ENCODE measurements around the gene IQGAP1.
"Not testable (repeated sequence)": the region's sequence is repeated elsewhere in the genome, so short reads cannot be mapped to it uniquely, and the experiment has no call there.

The IQGAP1 gene

DNA sequence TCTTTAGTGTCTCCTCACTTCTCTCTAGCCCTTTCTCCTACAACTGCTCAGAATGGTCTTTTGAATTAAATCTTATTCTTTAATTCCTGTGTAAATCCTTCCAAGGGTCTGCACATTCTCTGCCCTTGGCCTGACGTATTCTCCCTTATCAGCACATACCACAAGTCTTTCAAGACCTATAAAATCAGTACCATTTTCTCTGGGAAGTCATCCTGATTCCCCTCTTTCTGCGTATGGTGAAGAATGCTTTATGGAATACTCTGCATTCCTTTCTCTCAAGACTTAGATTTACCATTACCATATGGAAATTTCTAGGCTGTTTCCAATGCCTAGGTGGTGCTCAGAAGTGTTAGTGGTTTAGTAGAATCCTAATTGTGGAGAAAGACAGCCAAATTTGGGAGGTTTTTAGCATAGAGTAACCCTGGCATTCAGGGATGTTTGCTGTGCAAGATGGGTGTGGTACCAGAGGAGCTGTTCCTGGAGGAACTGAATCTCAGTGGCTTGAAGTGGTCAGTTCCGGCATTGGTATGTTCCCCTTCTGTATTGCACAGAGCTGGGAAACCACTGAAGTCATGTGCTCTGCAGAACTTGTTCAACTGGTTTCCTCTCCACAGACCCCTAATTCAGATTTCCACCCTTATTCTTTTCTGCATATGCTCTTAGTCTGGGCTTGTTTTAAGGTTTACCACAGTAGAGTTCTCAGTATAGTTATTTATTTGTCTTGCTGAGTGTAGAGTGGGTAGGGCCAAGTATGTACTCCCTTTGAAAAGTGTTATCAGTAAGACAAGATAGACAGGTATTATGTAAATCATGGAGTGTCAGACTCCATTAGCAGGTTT is 24.5 kb downstream of the IQGAP1 start:
- WGBS (ENCODE audit: insufficient coverage), result 20% methylated on average over 2 of the region's 3 CpGs
- peak; percentile 38 to 81 (median 75) for DNase-seq
- ChIA-PET POLR2A (interaction anchor here (1.0 kb wide), 1 partner anchor 20 kb away, joined by 3 read pairs; no protein-coding TSS in a partner anchor), CTCF (interaction anchor here (1.0 to 1.4 kb wide), 3 partner anchors 8 to 69 kb away, joined by 3 to 6 read pairs (median 4); no protein-coding TSS in a partner anchor)
- peaks cover 10 to 37% (median 17%) of the 10 kb centered on the region in 4 experiments for H3K4me1 ChIP-seq (ENCODE audit: control extremely low read depth in 1 of 4, control insufficient read depth in 4 of 4, insufficient read depth in 4 of 4, low read length in 3 of 4)
- H3K27ac ChIP-seq (ENCODE audit: insufficient read depth in 1 of 2, low read depth in 1 of 2, low read length in 2 of 2, poor library complexity in 1 of 2, severe bottlenecking in 2 of 2), result no peak overlapping the region
- peak overlapping the region in 2 of 7 experiments; percentile 5 to 11 for H3K4me3 ChIP-seq (ENCODE audit: control insufficient read depth in 1 of 7, extremely low read depth in 1 of 7, insufficient read depth in 4 of 7, low read depth in 2 of 7, low read length in 6 of 7)
- peaks cover 0 to 3% (median 1%) of the 10 kb centered on the region in 4 experiments for H3K36me3 ChIP-seq (ENCODE audit: control insufficient read depth in 4 of 4, insufficient read depth in 4 of 4, low read length in 3 of 4)
- H3K27me3 ChIP-seq (replicated peaks in 2 of 5; ENCODE audit: control insufficient read depth in 4 of 5, insufficient read depth in 5 of 5, low read length in 4 of 5), result peaks cover 0 to 59% (median 22%) of the 10 kb centered on the region in 5 experiments
- peaks cover 0 to 4% (median 2%) of the 10 kb centered on the region in 5 experiments for H3K9me3 ChIP-seq (ENCODE audit: control extremely low read depth in 1 of 5, control insufficient read depth in 4 of 5, insufficient read depth in 2 of 5, low read depth in 1 of 5, low read length in 4 of 5)

DNA sequence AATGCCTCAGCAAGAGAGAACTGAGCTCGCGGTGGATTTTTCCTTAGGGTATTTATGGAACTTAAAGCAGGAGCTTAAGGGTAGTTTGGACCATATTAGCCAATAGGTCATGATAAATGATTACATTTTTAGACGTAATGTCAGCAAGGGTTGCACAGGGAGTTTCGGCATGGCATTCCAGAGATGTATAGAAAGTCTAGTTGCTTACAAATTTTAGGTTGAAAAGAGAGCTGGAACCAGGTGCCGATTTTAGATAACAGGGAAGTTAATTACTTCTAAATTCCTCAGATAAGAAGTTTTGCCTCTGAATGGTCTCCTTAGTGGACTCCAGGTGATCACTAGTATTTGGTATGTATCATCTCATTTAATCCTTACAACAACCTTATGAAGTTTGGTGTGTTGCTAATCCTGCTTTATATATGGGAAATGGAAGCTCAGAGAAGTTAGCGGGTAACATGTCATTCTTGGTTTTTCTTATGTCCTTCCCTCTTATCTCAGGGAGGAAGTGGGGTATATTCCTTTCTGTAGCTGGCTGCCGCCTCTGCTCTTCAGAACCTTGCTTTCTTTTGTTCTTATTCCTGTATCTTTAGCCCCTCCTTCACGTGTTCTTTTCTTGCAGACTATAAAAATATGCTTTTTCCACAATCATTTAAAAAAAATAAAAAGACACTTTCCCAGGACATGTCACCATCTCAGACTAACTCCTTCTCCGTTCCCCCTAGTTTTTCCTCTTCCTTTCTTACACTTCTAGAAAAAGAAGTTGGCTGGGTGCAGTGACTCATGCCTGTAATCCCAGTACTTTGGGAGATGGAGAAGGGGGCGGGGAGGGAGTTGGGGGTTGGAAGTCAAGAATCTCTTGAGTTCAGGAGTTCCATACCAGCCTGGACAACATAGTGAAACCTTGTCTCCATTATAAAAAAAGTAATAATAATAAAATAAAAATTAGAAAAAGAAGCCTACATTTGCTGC is 25.7 kb downstream of the IQGAP1 start:
- ChIA-PET POLR2A (interaction anchor here (0.5 kb wide), 1 partner anchor 98 kb away, joined by 6 read pairs; no protein-coding TSS in a partner anchor), CTCF (interaction anchor here (1.0 to 1.4 kb wide), 4 partner anchors 10 to 94 kb away, joined by 3 to 6 read pairs (median 4); no protein-coding TSS in a partner anchor)
- Histone ChIP-seq H3K36me3 (ENCODE audit: control insufficient read depth in 4 of 4, insufficient read depth in 4 of 4, low read length in 3 of 4) (peaks cover 0 to 3% (median 1%) of the 10 kb centered on the region in 4 experiments), H3K9me3 (ENCODE audit: control extremely low read depth in 1 of 5, control insufficient read depth in 4 of 5, insufficient read depth in 2 of 5, low read depth in 1 of 5, low read length in 4 of 5) (peaks cover 0 to 4% (median 2%) of the 10 kb centered on the region in 5 experiments), H3K27me3 (replicated peaks in 2 of 5; ENCODE audit: control insufficient read depth in 4 of 5, insufficient read depth in 5 of 5, low read length in 4 of 5) (peaks cover 0 to 54% (median 24%) of the 10 kb centered on the region in 5 experiments), H3K4me3 (ENCODE audit: control insufficient read depth in 1 of 7, extremely low read depth in 1 of 7, insufficient read depth in 4 of 7, low read depth in 2 of 7, low read length in 6 of 7) (peak overlapping the region in 2 of 7 experiments; percentile 11 to 27), H3K4me1 (ENCODE audit: control extremely low read depth in 1 of 4, control insufficient read depth in 4 of 4, insufficient read depth in 4 of 4, low read length in 3 of 4) (peaks cover 10 to 31% (median 17%) of the 10 kb centered on the region in 4 experiments), H3K27ac (ENCODE audit: insufficient read depth in 1 of 2, low read depth in 1 of 2, low read length in 2 of 2, poor library complexity in 1 of 2, severe bottlenecking in 2 of 2) (no peak overlapping the region)
- peak in 1 of 3 donors; percentile 31 for DNase-seq
- WGBS (ENCODE audit: insufficient coverage), result 40% methylated on average over 9 of the region's 10 CpGs

GRCh38 chr15:90414408-90415028 is 26.5 kb downstream of the IQGAP1 start:
- H3K9me3 ChIP-seq (ENCODE audit: control extremely low read depth in 1 of 5, control insufficient read depth in 4 of 5, insufficient read depth in 2 of 5, low read depth in 1 of 5, low read length in 4 of 5), result peaks cover 0 to 2% (median 1%) of the 10 kb centered on the region in 5 experiments
- peaks cover 10 to 31% (median 17%) of the 10 kb centered on the region in 4 experiments for H3K4me1 ChIP-seq (ENCODE audit: control extremely low read depth in 1 of 4, control insufficient read depth in 4 of 4, insufficient read depth in 4 of 4, low read length in 3 of 4)
- ChIA-PET POLR2A (interaction anchor here (0.5 kb wide), 1 partner anchor 98 kb away, joined by 6 read pairs; no protein-coding TSS in a partner anchor), CTCF (interaction anchor here (1.0 to 1.2 kb wide), 2 partner anchors 52 to 94 kb away, joined by 3 to 4 read pairs; no protein-coding TSS in a partner anchor)
- H3K27ac ChIP-seq (ENCODE audit: insufficient read depth in 1 of 2, low read depth in 1 of 2, low read length in 2 of 2, poor library complexity in 1 of 2, severe bottlenecking in 2 of 2), result no peak overlapping the region
- no peak overlapping the region for H3K4me3 ChIP-seq (ENCODE audit: control insufficient read depth in 1 of 7, extremely low read depth in 1 of 7, insufficient read depth in 4 of 7, low read depth in 2 of 7, low read length in 6 of 7)
- 73% methylated on average over 7 of the region's 9 CpGs for WGBS (ENCODE audit: insufficient coverage)
- H3K36me3 ChIP-seq (ENCODE audit: control insufficient read depth in 4 of 4, insufficient read depth in 4 of 4, low read length in 3 of 4), result peaks cover 0 to 1% (median under 1%) of the 10 kb centered on the region in 4 experiments
- no peak for DNase-seq
- peaks cover 0 to 51% (median 31%) of the 10 kb centered on the region in 5 experiments for H3K27me3 ChIP-seq (replicated peaks in 2 of 5; ENCODE audit: control insufficient read depth in 4 of 5, insufficient read depth in 5 of 5, low read length in 4 of 5)

DNA sequence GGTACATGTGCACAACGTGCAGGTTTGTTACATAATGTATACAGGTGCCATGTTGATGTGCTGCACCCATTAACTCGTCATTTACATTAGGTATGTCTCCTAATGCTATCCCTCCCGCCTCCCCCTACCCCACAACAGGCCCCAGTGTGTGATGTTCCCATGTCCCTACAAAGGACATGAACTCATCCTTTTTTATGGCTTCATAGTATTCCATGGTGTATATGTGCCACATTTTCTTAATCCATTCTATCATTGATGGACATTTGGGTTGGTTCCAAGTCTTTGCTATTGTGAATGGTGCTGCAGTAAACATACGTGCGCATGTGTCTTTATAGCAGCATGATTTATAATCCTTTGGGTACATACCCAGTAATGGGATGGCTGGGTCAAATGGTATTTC is 28.0 kb downstream of the IQGAP1 start:
- DNase-seq; H3K4me3 ChIP-seq (ENCODE audit: control insufficient read depth in 1 of 7, extremely low read depth in 1 of 7, insufficient read depth in 4 of 7, low read depth in 2 of 7, low read length in 6 of 7); H3K36me3 ChIP-seq (ENCODE audit: control insufficient read depth in 4 of 4, insufficient read depth in 4 of 4, low read length in 3 of 4); H3K9me3 ChIP-seq (ENCODE audit: control extremely low read depth in 1 of 5, control insufficient read depth in 4 of 5, insufficient read depth in 2 of 5, low read depth in 1 of 5, low read length in 4 of 5); POLR2A ChIA-PET; H3K27ac ChIP-seq (ENCODE audit: insufficient read depth in 1 of 2, low read depth in 1 of 2, low read length in 2 of 2, poor library complexity in 1 of 2, severe bottlenecking in 2 of 2): not testable (repeated sequence)
- H3K4me1 ChIP-seq (ENCODE audit: control extremely low read depth in 1 of 4, control insufficient read depth in 4 of 4, insufficient read depth in 4 of 4, low read length in 3 of 4), result peaks cover 10 to 31% (median 17%) of the 10 kb centered on the region in 4 experiments
- CTCF ChIA-PET, result interaction anchor here (0.6 kb wide), 1 partner anchor 28 kb away, joined by 3 read pairs; no protein-coding TSS in a partner anchor
- 100% methylated on average over 1 of the region's 5 CpGs for WGBS (ENCODE audit: insufficient coverage)
- peaks cover 0 to 59% (median 30%) of the 10 kb centered on the region in 5 experiments for H3K27me3 ChIP-seq (replicated peaks in 2 of 5; ENCODE audit: control insufficient read depth in 4 of 5, insufficient read depth in 5 of 5, low read length in 4 of 5)

GRCh38 chr15:90418627-90419026 is 30.6 kb downstream of the IQGAP1 start:
- Histone ChIP-seq H3K4me3 (ENCODE audit: control insufficient read depth in 1 of 7, extremely low read depth in 1 of 7, insufficient read depth in 4 of 7, low read depth in 2 of 7, low read length in 6 of 7) (no peak overlapping the region), H3K27me3 (replicated peaks in 2 of 5; ENCODE audit: control insufficient read depth in 4 of 5, insufficient read depth in 5 of 5, low read length in 4 of 5) (peaks cover 0 to 46% (median 36%) of the 10 kb centered on the region in 5 experiments), H3K9me3 (ENCODE audit: control extremely low read depth in 1 of 5, control insufficient read depth in 4 of 5, insufficient read depth in 2 of 5, low read depth in 1 of 5, low read length in 4 of 5) (no peaks in the 10 kb centered on the region), H3K27ac (ENCODE audit: insufficient read depth in 1 of 2, low read depth in 1 of 2, low read length in 2 of 2, poor library complexity in 1 of 2, severe bottlenecking in 2 of 2) (no peak overlapping the region), H3K4me1 (ENCODE audit: control extremely low read depth in 1 of 4, control insufficient read depth in 4 of 4, insufficient read depth in 4 of 4, low read length in 3 of 4) (peaks cover 0 to 13% (median 3%) of the 10 kb centered on the region in 4 experiments), H3K36me3 (ENCODE audit: control insufficient read depth in 4 of 4, insufficient read depth in 4 of 4, low read length in 3 of 4) (no peaks in the 10 kb centered on the region)
- whole genome bisulfite sequencing (ENCODE audit: insufficient coverage), result 96% methylated on average over 4 of the region's 4 CpGs
- no peak for DNase-seq
- ChIA-PET POLR2A (no interaction called here), CTCF (no interaction called here)

DNA sequence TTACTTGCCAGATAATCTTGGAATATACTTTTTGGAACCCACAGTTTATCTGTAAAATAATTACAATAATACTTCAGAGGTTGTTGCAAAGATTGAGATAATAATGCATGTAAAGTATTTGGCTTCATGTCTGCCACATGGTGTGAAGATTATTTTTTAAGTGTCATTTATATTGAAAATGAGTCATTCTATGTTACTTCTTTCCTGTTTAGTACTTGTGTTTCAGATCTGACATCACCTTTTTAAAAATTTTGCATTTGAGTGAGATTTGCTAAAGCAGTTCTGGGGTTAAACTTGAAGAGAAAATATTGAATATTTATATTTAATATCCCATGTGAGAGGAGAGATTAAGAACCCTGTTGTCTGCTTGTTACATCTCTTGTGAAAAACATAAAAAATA is 31.2 kb downstream of the IQGAP1 start:
- Histone ChIP-seq H3K4me3 (ENCODE audit: control insufficient read depth in 1 of 7, extremely low read depth in 1 of 7, insufficient read depth in 4 of 7, low read depth in 2 of 7, low read length in 6 of 7) (no peak overlapping the region), H3K36me3 (ENCODE audit: control insufficient read depth in 4 of 4, insufficient read depth in 4 of 4, low read length in 3 of 4) (no peaks in the 10 kb centered on the region), H3K27ac (ENCODE audit: insufficient read depth in 1 of 2, low read depth in 1 of 2, low read length in 2 of 2, poor library complexity in 1 of 2, severe bottlenecking in 2 of 2) (no peak overlapping the region), H3K9me3 (ENCODE audit: control extremely low read depth in 1 of 5, control insufficient read depth in 4 of 5, insufficient read depth in 2 of 5, low read depth in 1 of 5, low read length in 4 of 5) (no peaks in the 10 kb centered on the region), H3K4me1 (ENCODE audit: control extremely low read depth in 1 of 4, control insufficient read depth in 4 of 4, insufficient read depth in 4 of 4, low read length in 3 of 4) (peaks cover 0 to 7% (median 0%) of the 10 kb centered on the region in 4 experiments), H3K27me3 (replicated peaks in 2 of 5; ENCODE audit: control insufficient read depth in 4 of 5, insufficient read depth in 5 of 5, low read length in 4 of 5) (peaks cover 0 to 47% (median 32%) of the 10 kb centered on the region in 5 experiments)
- POLR2A ChIA-PET, result no interaction called here
- CTCF ChIA-PET, result no interaction called here
- no peak for DNase-seq
